ENCODE measurements around the gene LITAFD. TPM values are rescaled to one million over a fixed set of nuclear protein-coding genes. Genes with fewer than 3 reads are reported as not detected.
A peak's percentile ranks its signal among the peaks of the same experiment; 100 is the strongest.

Gene LITAFD
- total and polyA plus RNA-seq, 2 experiments from 2014 or later, result not detected

DNA sequence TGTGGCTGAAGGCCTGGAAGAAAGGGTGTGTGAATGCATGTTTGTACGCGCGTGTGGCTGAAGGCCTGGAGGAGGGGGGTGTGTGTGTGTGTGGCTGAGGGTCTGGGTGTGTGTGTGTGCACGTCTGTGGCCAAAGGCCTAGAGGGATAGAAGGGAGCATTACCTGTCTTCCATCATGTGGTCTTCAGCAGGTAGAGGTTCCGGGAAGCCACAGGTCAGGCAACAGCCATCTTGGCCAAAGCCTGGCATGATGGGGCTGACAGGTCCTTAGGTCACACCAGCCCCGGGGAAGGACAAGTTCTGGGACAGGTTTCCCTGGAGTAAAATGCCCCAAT, 5.2 kb downstream of the LITAFD start (continued):
- TF ChIP-seq, protein P1, sequence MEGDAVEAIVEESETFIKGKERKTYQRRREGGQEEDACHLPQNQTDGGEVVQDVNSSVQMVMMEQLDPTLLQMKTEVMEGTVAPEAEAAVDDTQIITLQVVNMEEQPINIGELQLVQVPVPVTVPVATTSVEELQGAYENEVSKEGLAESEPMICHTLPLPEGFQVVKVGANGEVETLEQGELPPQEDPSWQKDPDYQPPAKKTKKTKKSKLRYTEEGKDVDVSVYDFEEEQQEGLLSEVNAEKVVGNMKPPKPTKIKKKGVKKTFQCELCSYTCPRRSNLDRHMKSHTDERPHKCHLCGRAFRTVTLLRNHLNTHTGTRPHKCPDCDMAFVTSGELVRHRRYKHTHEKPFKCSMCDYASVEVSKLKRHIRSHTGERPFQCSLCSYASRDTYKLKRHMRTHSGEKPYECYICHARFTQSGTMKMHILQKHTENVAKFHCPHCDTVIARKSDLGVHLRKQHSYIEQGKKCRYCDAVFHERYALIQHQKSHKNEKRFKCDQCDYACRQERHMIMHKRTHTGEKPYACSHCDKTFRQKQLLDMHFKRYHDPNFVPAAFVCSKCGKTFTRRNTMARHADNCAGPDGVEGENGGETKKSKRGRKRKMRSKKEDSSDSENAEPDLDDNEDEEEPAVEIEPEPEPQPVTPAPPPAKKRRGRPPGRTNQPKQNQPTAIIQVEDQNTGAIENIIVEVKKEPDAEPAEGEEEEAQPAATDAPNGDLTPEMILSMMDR (conservative IDR thresholded peaks at IDR 0.05; ENCODE audit: low read depth in 2 of 2), result no peak
- TF ChIP-seq, protein P2, sequence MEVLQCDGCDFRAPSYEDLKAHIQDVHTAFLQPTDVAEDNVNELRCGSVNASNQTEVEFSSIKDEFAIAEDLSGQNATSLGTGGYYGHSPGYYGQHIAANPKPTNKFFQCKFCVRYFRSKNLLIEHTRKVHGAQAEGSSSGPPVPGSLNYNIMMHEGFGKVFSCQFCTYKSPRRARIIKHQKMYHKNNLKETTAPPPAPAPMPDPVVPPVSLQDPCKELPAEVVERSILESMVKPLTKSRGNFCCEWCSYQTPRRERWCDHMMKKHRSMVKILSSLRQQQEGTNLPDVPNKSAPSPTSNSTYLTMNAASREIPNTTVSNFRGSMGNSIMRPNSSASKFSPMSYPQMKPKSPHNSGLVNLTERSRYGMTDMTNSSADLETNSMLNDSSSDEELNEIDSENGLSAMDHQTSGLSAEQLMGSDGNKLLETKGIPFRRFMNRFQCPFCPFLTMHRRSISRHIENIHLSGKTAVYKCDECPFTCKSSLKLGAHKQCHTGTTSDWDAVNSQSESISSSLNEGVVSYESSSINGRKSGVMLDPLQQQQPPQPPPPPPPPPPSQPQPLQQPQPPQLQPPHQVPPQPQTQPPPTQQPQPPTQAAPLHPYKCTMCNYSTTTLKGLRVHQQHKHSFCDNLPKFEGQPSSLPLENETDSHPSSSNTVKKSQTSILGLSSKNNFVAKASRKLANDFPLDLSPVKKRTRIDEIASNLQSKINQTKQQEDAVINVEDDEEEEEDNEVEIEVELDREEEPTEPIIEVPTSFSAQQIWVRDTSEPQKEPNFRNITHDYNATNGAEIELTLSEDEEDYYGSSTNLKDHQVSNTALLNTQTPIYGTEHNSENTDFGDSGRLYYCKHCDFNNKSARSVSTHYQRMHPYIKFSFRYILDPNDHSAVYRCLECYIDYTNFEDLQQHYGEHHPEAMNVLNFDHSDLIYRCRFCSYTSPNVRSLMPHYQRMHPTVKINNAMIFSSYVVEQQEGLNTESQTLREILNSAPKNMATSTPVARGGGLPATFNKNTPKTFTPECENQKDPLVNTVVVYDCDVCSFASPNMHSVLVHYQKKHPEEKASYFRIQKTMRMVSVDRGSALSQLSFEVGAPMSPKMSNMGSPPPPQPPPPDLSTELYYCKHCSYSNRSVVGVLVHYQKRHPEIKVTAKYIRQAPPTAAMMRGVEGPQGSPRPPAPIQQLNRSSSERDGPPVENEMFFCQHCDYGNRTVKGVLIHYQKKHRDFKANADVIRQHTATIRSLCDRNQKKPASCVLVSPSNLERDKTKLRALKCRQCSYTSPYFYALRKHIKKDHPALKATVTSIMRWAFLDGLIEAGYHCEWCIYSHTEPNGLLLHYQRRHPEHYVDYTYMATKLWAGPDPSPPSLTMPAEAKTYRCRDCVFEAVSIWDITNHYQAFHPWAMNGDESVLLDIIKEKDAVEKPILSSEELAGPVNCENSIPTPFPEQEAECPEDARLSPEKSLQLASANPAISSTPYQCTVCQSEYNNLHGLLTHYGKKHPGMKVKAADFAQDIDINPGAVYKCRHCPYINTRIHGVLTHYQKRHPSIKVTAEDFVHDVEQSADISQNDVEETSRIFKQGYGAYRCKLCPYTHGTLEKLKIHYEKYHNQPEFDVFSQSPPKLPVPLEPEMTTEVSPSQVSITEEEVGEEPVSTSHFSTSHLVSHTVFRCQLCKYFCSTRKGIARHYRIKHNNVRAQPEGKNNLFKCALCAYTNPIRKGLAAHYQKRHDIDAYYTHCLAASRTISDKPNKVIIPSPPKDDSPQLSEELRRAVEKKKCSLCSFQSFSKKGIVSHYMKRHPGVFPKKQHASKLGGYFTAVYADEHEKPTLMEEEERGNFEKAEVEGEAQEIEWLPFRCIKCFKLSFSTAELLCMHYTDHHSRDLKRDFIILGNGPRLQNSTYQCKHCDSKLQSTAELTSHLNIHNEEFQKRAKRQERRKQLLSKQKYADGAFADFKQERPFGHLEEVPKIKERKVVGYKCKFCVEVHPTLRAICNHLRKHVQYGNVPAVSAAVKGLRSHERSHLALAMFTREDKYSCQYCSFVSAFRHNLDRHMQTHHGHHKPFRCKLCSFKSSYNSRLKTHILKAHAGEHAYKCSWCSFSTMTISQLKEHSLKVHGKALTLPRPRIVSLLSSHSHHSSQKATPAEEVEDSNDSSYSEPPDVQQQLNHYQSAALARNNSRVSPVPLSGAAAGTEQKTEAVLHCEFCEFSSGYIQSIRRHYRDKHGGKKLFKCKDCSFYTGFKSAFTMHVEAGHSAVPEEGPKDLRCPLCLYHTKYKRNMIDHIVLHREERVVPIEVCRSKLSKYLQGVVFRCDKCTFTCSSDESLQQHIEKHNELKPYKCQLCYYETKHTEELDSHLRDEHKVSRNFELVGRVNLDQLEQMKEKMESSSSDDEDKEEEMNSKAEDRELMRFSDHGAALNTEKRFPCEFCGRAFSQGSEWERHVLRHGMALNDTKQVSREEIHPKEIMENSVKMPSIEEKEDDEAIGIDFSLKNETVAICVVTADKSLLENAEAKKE (CRISPR knock-in tag; IDR thresholded peaks at IDR 0.05), result no peak

DNA sequence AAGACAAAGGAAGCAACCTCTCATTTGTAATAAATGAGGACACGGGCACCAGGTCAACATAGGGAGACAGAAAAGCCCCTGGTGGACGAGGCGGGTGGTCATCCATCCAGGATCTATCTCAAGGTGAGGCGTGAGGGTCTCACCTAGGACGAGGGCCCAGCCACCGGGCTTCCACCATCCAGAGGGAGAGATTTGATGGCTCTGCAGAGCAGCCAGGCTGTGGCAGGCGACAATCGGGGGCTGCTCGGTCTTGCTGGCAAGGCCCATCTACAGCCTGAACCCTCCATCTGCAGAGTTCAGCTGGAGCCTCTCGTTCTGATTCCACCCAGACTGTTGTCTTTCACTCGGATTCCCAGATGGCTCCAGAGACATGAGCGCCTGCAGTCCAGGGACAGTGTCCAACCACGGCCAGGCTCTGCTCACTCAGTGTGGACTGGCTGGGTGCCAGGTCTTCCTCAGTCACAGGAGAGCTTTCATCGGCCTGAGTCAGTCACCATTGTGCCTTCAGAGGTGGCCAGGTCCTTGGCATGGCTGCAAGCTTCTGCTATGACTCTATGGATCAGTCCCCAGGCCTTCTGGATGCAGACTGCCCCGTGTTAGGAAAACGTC, 5.9 kb downstream of the LITAFD start:
- Mint-ChIP-seq H3K27ac (no peak overlapping the region), H3K9me3 (no peaks in the 10 kb centered on the region), H3K4me3 (no peak overlapping the region), H3K36me3 (ENCODE audit: low read depth) (peaks cover 35% of the 10 kb centered on the region), H3K4me1 (peaks cover 15% of the 10 kb centered on the region), H3K27me3 (ENCODE audit: insufficient read depth, low read depth, poor library complexity) (peaks cover 29% of the 10 kb centered on the region)
- no peaks in the 10 kb centered on the region for H3K79me2 ChIP-seq (replicated peaks; ENCODE audit: insufficient read depth)
- no peak overlapping the region for H3K4me2 ChIP-seq
- peaks cover 6% of the 10 kb centered on the region; the same call in 1 of the 2 replicates for H4K20me1 ChIP-seq (replicated peaks; ENCODE audit: insufficient read depth)
- H3K27me3 ChIP-seq (ENCODE audit: insufficient read depth), result no peaks in the 10 kb centered on the region
- TF ChIP-seq, protein P1 (conservative IDR thresholded peaks at IDR 0.05; ENCODE audit: low read depth in 2 of 2), result 0 out of 4 replicates have a peak, but pooled peaks of 1 of the 2 experiments have one; percentile 10
- TF ChIP-seq POLR2AphosphoS5 (IDR thresholded peaks at IDR 0.05; ENCODE audit: low read depth), result no peak
- no peak overlapping the region for H2AFZ ChIP-seq
- peaks cover 16% of the 10 kb centered on the region; the same call in 1 of the 2 replicates for H3K36me3 ChIP-seq (ENCODE audit: insufficient read depth)
- no peak for ATAC-seq
- no peak for DNase-seq (ENCODE audit: low spot score)
- H3K27ac ChIP-seq (ENCODE audit: low read depth), result no peak overlapping the region
- peaks cover 11% of the 10 kb centered on the region; the same call in 1 of the 2 replicates for H3K4me1 ChIP-seq (ENCODE audit: insufficient read depth)
- H3K9me2 ChIP-seq (ENCODE audit: insufficient read depth), result no peaks in the 10 kb centered on the region
- 0 out of 2 replicates have a peak, but pooled peaks cover 6% of the 10 kb centered on the region for H3F3A ChIP-seq (replicated peaks; ENCODE audit: low read depth)
- H3K4me3 ChIP-seq, result no peak overlapping the region

Measured in GM23338 (cell line).